GM19023 (cell line): Measurements from ENCODE around the gene SH3PXD2A.

Experiments used
- ATAC-seq: cut with Tn5 transposase; IDR thresholded peaks from one replicate; pipeline ENCODE4 v1.9.1; 2021; ENCODE audit warnings: mild to moderate bottlenecking, moderate library complexity; ENCODE audit not compliant: unreplicated experiment

Gene SH3PXD2A

DNA sequence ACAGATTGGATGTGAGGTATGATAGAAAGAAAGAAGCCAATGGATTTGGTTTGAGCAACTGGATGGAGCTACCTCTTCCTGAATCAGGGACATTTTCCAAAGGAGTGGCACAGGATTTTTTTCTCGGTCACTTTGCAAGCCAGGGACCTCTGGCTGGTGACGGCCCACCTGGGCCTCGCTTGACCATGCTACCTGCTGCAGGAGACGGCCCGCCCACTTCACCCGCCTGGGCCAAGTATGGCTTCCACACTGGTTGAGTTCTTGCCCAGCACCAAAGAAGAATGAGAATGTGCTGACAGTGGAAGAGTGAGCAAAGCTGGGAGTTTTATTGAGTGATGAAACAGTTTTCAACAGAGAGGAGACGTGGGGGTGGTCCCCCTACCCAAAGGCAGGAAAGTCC lies 24.5 kb upstream of the SH3PXD2A start:
- no peak for ATAC-seq

DNA sequence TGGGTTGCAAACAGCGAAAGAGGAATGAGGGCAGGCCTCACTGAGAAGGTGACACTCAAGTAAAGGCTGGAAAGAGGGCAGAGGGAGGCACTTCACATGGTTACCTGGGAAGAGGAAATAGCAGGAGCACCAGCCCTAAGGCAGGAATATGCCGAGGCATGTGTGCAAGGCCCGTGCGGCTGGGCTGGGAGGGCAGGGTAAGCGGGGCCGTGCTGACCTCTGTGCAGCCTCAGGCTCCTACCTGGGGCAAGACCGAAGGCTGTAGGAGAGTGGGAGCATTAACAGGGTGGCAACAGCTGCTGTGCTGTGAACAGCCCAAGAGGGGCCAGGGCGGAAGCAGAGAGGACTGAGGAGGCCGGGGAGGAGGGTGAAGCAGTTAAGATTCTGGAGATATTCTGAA lies 24.0 kb upstream of the SH3PXD2A start:
- ATAC-seq = no peak

DNA sequence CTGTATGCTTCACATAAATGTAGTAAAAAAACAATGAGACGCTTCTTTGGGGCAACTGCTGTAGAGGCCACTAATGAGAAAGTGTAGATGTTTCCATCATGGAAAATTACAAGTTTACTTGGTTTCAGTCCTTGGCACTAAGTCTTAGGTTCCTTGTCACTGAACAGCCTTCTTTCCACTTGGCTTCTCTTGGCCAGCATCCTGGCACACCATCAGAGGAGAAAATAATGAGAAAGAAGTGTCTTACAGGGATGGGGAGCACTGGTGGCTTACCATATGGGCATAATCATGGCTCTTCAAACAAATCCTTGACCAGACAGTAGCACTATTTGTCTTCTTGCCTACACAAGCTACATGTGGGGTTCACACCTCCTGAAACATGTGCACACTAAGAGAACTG lies 22.5 kb upstream of the SH3PXD2A start:
- ATAC-seq = no peak

DNA sequence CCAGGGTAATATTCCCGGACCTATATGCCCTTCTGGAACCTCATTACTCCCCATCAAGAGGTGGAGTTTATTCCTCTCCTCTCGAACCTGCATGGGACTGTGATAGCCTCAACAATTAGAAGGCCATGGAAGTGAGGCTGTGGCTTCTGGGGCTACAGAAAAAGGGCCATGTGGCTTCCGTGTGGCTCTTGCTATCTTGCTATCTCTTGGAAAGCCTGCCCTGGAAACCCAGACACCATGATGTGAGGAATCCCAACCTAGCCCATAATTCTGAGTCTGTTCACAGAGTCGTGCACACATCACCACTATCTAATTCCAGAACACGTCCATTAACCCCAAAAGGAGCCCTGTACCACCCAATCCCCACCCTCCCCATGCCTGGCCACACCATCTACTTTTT lies 20.8 kb upstream of the SH3PXD2A start:
- no peak for ATAC-seq

DNA sequence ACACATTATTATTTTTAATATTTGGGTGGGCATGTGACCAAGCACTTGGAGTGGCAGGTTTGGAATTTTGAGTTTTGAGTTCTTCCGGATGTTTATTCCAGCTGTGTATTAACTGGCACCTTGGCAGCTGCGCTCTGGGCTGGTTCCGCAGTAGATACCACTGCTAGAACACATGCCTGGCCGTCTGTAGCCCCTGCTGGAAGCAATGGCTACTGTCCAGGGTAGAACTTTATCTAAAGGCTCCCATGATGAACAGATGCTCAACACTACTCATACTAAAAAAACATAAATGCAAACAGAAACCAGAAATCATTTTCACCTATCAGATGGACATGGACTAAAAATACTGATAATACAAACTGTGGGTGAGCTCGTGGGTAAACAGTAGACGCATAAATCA lies 19.4 kb upstream of the SH3PXD2A start:
- ATAC-seq = no peak

DNA sequence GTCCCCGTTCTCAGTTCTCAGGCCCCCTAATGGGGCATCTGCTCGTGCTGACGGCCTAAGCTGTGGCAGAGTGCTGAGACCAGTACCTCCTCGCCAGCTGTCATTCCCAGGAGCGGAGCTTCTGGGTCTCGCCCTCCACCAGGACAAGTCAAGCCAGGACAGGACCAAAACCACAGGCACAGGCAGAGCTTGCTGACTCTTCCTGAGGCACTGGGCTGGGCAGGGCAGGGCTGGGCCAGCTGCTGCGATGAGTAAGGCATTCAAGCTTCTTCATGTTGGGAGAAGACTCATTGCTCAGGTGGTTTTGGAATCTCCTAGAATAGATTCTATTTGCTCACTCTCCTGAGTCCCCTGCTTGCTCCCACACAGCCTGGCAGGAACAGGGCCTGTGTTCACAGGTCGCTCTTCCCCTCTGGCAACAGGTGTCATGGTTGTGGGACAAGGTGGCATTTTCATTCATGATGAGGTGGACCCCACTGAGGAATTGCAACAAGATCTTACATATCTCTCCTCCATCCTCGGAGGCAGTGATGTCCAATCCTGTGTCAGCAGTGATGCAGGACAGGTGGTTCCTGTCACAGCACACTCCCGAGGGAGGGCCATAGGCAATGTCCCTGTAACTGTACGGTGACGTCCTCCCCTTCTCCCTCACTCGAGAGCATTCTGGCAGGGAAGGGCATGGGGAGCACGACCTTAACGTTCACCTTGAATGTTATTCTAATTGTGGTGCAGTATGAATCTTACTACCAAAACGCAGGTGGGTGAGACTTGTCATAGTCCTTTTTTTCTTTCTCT lies 17.0 kb upstream of the SH3PXD2A start:
- no peak for ATAC-seq

DNA sequence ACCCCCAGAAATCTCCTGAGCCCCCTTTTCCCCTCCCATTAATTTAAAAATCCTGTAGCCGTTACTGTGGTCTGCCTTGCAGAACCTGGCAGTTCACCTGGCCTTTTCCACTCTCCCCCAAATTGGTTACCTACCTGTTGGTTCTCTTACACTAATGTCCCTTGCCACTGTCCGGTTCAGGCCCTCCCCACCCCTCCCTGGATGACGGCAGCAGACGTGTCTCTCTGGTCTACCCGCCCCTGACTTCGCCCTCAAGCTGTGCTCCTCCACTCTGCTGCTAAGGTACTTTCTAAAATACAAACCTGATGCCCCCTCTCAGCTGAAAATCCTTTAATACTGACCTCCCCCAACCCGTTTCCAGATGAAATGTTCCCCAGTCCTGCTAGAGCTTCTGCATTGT lies 15.6 kb upstream of the SH3PXD2A start:
- no peak for ATAC-seq

DNA sequence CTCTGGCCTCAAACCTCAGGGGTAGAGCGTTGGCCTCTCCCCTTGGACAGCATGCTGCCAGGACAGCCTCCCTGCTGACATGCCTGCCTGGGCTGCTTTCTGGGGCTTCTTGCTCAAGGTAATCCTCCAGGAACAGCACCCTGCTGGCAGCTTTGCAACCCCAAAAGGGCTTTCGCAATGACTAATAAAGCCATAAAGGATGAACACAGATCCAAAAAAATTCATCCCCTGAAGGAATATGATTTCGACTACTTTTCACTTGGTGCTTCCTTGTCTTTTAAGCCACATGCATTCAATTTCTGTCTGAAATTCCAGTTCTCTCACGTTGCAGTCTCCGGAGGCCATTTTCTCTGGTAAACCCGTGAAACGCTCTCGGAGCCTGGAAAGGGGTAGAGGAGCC lies 15.1 kb upstream of the SH3PXD2A start:
- no peak for ATAC-seq

DNA sequence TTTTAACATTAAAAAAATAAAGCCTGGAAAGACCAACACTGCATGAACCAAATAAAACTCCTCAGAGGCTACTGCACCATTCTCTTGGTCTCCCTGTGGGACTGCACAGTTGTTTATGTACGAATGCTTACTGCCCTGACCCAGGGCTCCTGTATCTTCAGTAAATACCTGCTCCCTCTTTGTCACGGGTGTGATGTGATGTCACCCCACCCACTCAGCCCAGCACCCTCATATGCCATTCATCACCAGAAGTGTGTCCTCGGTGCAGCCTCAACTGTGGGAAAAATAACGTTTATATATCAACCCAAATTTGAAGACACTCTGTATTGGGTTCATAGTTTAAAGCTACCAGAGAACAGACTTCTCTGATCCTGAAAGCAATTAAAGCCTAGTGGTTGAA lies 14.0 kb upstream of the SH3PXD2A start:
- ATAC-seq = no peak

DNA sequence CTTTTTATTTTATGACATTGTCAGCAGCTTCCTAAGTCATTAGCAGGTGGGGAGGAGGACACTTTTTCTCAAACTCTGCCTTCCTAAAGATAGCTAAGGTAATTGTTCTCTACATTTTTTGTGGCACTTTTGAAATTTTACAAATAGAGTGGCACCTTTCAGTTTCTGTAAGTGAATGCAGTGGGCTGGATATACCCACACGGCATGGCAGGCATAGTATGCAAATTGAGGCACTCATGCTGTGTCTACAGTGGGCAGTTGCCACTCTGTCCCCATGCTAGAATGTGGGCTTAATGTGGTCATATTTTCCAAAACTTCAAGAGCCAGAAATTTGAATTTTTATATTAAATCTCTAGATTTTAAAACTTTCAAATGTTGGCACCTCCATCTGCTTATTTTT lies 12.8 kb upstream of the SH3PXD2A start:
- no peak for ATAC-seq

DNA sequence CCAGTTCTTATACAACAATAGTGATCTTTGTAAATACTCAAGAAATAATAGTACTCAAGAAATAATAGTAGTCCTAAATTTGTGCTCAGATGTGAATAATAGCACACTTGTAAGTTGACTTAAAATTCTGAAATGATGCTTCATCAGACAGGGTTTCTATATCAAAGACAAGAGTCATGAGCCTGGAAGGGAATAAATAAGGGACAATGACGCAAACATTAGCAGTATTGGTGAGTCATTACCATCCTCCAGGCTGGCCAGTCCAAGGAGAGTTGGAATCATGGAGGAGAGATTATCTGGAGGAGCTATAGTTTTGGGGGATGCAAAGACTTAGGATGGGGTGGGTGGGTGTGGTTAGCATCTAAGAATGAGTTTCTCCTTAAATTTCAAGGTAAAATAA lies 6.1 kb upstream of the SH3PXD2A start:
- no peak for ATAC-seq

DNA sequence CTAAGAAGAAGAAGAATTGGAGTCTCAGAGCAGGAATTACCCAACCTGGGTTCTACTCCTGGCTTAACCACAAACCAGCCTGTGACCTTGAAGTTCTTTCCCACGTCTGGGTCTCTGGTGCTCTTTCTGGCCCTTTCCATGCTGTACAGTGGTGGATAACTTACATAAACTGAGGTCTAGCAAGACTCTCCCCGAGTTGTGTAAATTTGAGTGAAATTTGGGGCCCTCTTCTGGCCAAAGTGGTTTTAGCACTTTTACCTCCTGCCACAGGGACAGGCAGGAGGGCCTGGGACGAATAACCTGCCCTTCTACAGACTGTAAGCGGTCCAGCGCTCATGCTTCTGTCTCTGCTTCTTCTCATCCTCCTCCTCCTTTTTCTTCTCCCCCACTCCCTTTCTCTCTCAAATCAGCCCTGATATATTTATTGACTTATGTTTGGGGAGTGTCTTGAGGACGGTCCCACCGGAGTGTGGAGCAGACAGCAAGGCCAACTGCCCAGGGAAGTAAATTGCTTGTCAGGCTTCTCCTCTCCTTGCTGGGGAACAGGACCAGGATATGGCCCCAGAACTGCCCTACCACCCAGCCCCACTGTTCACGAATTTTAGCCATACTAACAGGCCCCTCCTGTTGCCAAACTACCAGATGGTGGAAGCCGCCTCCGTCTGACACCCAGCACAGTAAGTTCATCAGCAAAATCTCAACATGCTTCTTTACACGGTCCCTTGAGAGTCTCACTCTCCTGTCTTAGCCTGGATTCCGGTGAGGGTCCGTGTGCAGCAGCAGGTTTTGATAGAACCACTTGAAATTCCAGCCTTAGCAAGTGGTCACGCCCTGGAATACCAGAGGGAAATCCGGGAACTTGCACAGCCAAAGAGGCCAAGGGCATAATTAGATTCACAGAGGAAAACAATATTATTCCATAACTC lies 4.0 kb upstream of the SH3PXD2A start:
- peak; percentile 58 for ATAC-seq

DNA sequence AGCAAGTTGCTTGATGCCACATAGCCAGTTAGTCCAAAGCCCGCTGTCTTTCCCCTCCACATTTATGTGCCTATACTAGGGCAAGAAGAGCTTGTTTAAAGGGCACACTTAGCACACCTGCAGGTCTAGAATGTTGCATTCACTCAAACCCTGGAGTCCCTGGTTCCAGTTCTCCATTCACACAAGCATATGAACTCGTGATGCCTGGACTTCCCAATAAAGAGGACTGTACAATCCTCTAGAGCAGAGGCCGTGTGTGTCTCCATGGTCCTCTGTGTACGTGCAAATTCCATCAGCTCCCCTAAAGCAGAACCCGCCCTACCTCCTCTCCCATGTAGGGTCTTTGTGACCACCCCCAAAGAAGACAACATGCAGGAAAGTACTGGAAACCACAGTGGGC lies 3.0 kb upstream of the SH3PXD2A start:
- ATAC-seq = no peak

DNA sequence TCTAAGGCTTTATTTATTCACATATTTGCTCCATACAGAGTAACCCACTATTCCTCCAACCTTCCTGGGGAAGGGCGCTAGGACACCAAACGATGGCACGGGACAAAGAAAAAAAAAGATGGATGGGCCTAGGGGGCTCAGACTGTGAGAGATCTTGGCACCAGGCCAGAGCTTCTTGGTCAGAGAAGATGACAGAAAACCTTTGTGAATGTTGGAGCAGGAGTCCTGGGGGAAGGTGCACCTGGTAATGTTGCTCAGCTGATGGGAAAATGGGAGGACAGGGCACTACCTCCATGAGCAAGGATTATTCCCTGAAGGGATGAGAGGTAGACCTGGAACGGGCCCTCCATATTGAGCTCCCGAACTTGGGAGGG lies 1.4 kb upstream of the SH3PXD2A start:
- ATAC-seq = no peak

DNA sequence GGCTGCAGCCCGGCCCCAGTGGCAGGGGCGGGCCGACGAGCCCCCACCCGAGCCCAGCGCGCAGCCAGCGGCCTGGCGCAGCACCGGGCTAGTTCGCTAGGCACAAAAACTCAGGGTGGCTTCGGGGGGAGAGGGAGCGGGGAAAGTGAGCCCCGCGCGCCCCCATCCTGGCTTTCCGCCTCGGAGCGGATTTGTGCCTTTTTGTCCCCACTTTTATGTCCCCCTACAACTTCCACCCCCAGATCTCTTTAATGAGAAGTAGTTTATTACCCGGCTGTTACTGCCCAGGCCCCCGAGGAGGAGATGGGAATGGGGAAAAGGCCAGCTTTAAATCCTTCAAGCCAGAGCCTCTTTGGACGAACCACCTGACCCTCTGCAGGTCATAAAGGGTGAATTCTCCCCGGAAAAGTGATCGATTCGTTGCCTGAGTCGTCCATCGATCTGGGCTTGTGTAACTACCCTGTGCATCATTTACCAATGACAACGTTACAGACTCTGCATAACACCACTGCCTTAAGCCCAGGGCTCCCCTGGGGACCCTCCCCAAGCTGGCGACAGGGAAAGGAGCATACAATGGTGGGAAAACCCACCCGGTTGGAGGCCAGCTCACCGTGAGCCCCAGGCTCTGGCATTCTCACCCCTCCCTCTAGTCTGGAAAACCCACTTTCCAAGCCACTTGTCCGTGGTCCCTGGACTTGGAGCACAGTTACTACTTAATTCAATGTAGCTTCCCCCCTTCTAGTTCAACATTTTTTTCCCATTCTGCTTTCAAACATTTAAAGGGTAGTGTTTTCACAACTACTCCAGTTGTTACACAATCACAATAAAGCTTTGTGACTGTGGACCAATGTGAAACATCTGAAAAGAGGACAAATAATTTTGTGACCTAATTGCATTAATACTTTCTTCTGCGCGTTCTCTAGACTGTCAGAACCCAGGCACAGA lies 748 bp upstream of the SH3PXD2A start:
- no peak for ATAC-seq

DNA sequence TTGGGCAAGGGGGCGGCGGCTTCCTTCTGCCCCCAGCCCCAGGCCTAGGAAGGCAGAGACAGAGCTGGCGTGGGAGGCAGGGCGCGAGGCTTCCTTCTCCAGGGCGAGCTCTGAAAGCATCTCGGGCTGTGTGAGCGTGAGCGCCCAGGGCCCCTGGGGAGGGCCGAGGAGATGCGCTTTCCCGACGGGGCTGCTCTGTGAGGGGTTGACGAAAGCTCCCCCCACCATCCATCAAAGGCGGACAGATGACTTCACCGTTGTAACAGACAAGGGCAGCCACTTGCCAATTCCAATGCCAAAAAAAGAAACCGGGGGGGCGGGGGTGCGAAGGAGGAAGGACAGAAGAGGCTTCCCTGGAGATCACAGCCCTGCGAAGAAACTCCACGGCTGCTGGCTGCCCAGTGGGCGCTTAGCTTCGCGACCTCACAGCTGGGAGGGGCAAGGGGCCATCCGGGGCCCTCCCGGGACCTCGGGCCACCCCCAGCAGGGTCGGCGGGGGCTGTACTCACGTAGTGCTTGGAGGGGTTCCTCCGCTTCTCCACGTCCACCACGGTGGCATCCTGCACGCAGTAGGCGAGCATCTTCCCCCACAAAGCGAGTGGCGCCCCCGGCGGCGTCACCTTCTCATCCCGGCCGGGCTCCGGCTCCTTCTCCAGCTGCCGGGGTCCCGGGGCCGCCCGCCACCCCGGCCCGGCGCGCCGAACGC lies 537 bp downstream of the SH3PXD2A start:
- no peak for ATAC-seq

DNA sequence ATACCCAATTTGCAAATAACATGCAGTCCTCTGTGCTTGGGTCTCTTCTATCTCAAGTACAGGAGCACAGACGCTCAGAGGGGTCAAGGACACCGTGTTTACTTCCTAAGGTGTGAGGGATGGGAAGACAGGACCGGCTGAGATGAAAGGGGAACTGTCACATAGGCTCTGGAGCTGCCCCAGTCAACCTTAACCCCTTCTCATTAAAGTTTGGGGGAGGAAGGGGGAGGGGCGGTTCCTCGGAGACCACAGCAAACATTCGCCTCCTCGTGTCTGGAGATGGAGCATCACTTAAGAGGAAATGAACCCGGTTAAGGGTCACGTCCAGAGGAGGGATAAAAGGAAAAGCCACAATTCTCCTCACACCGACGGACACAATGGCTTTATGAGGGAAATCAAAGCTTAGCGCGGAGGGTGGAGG lies 1.1 kb downstream of the SH3PXD2A start:
- no peak for ATAC-seq

DNA sequence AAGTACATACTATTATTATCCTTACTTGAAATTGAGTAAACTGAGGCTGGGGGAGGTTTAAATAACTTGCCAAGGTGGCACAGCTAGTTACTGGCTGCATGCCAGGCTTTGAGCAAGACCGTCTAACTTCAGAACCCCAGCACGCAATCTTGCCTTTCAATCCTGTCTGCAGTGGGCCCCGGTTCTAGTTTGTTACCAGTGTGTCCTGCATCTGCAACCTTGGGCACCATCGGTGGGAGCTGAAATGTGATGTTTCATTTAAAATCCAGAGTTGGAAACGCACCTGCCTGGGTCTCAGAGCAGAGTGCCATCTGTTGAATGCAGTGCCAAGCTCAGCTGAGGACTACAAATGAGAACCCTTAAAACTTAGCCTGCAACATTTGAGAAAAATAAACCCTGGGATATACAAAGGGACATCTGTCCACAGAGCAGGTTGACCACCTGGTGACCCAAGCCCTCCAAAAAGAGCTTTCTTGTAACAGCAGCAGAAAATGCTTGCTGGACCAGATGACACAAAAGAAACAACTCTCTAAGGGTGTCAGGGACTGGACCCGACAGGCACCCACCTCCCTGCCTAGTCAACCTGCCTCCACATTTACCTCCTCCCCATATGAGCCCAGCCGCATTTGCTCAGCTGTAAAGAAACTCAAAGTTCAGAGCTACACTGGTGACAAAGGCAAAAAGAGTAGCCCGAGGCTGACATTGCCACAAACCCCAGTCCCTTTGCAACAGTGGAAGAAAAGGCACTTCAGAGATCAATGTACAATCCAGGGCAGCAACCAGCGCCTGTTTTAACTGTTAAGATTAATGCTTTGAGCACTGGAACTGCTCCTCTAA lies 1.7 kb downstream of the SH3PXD2A start:
- no peak for ATAC-seq

DNA sequence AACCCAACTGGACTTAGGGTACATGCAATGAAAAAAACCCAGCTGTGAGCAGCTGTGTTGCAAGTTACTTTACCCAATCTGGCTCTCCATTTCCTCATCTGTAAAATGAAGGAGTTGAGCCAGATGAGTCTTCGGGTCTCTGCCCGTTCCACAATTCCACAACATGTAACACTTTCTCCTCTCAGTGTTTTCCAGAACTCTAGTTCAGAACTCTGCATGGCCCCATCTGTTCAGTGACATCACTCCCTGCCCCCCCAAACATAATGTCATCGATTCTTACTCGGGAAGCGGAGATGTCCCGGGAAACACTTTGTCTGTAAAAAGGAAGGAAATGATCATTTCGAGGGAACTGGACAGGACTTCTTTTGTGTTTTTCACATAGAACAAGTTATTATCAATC lies 2.5 kb downstream of the SH3PXD2A start:
- ATAC-seq = no peak
